Measurements from ENCODE around the gene MS4A14.

DNA sequence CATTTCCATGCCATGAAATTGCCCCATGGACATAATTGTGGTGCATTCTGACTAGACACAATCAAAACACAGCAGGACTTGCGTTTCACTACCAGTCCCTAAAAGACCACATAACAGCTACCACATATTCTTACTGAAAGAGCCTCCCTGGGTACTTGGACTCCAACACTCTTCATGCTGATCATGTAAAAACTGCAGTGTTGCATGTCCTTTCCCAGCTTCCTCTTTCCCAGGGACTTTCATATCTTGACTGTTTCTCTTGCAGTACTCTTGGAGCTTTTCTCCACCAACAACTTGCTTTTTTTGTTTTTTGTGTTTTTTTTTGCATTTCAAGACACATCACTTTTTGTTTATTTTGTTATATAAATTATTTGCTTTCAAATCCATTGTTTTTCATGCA lies 46.3 kb upstream of the MS4A14 start:
- no peak for TF ChIP-seq POLR2A (IDR thresholded peaks at IDR 0.05; ENCODE audit: low read depth, low read length)
- no peak for TF ChIP-seq TAF1 (IDR thresholded peaks at IDR 0.05; ENCODE audit: low read depth, low read length)
- TF ChIP-seq POLR2AphosphoS5 (IDR thresholded peaks at IDR 0.05; ENCODE audit: low read depth, low read length), result no peak
- TF ChIP-seq POU2F2 (IDR thresholded peaks at IDR 0.05; ENCODE audit: low read depth, low read length), result no peak
- no peak for TF ChIP-seq SPI1 (IDR thresholded peaks at IDR 0.05; ENCODE audit: low read depth, low read length)
